Neural progenitor cell (in vitro differentiated cells): ENCODE data around the gene RANBP1. TPM values are rescaled to one million over a fixed set of nuclear protein-coding genes. Genes with fewer than 3 reads are reported as not detected.

Experiments used
- DNase-seq: peaks from one replicate; pipeline ENCODE4 v3.0.0-alpha.2; 2016; ENCODE audit warnings: low spot score
- H2AFZ ChIP-seq: fragments of 200-600 bp; sonication (generic); replicated peaks from 2 replicates; pipeline ENCODE4 v1.6.1; 2016; ENCODE audit warnings: antibody characterized with exemption
- H3F3A ChIP-seq: fragments of 200-600 bp; sonication (generic); 2 replicates; pipeline ENCODE4 v1.6.1; 2016; ENCODE audit warnings: antibody characterized with exemption, low read depth
- H3K27ac ChIP-seq: fragments of 200-600 bp; sonication (generic); 2 replicates; pipeline ENCODE4 v1.5.1; 2016; ENCODE audit warnings: mild to moderate bottlenecking
- H3K27me3 ChIP-seq: fragments of 200-600 bp; sonication (generic); 2 replicates; pipeline ENCODE4 v1.6.1; 2016; ENCODE audit warnings: mild to moderate bottlenecking, moderate library complexity
- H3K36me3 ChIP-seq: fragments of 200-600 bp; sonication (generic); 2 replicates; pipeline ENCODE4 v1.5.1; 2016
- H3K4me1 ChIP-seq: fragments of 200-600 bp; sonication (generic); 2 replicates; pipeline ENCODE4 v1.6.1; 2016; ENCODE audit warnings: mixed run types
- H3K4me2 ChIP-seq: fragments of 200-600 bp; sonication (generic); 2 replicates; pipeline ENCODE4 v1.6.1; 2016
- H3K4me3 ChIP-seq: fragments of 200-600 bp; sonication (generic); 2 replicates; pipeline ENCODE4 v1.5.1; 2016
- H3K79me2 ChIP-seq: fragments of 200-600 bp; sonication (generic); 2 replicates; pipeline ENCODE4 v1.6.1; 2016; ENCODE audit warnings: low read depth
- H3K9ac ChIP-seq: fragments of 200-600 bp; sonication (generic); 2 replicates; pipeline ENCODE4 v1.6.1; 2016
- H3K9me3 ChIP-seq: fragments of 200-600 bp; sonication (generic); 2 replicates; pipeline ENCODE4 v1.5.1; 2016; ENCODE audit warnings: low read depth
- H4K20me1 ChIP-seq: fragments of 200-600 bp; sonication (generic); 2 replicates; pipeline ENCODE4 v1.6.1; 2016; ENCODE audit warnings: low read depth
- H3K27ac Mint-ChIP-seq: 3 replicates; pipeline ENCODE4 v1.8.0; 2021; ENCODE audit warnings: mixed read lengths
- H3K27me3 Mint-ChIP-seq: 2 replicates; pipeline ENCODE4 v1.8.0; 2022; ENCODE audit warnings: low read depth, mild to moderate bottlenecking, inconsistent platforms, moderate library complexity, mixed read lengths; ENCODE audit not compliant: insufficient read depth
- H3K36me3 Mint-ChIP-seq: 3 replicates; pipeline ENCODE4 v1.8.0; 2021; ENCODE audit warnings: mixed read lengths
- H3K4me1 Mint-ChIP-seq: 3 replicates; pipeline ENCODE4 v1.8.0; 2021; ENCODE audit warnings: mixed read lengths
- H3K4me3 Mint-ChIP-seq: 3 replicates; pipeline ENCODE4 v1.8.0; 2021; ENCODE audit warnings: mild to moderate bottlenecking, moderate library complexity, mixed read lengths
- H3K9me3 Mint-ChIP-seq: 3 replicates; pipeline ENCODE4 v1.8.0; 2020; ENCODE audit warnings: mixed read lengths
- CTCF ChIP-seq: fragments of 200-600 bp; sonication (generic); IDR thresholded peaks from 2 replicates; pipeline ENCODE4 v1.5.1; 2017; ENCODE audit warnings: antibody characterized with exemption, mild to moderate bottlenecking
- EZH2 ChIP-seq: fragments of 200-600 bp; sonication (generic); IDR thresholded peaks from 2 replicates; pipeline ENCODE4 v1.6.1; 2017; ENCODE audit warnings: antibody characterized with exemption, mild to moderate bottlenecking, moderate library complexity
- EZH2phosphoT487 ChIP-seq: fragments of 200-600 bp; sonication (generic); IDR thresholded peaks from 2 replicates; pipeline ENCODE4 v1.6.1; 2017; ENCODE audit warnings: antibody characterized with exemption
- total RNA-seq: library from RNA; depleted of rRNA; stranded (reverse); fragments of >200 nt; gene quantifications from 2 replicates; pipeline ENCODE4 v1.2.3, GENCODE V29; 2015; ENCODE audit warnings: low replicate concordance

The RANBP1 gene
- total RNA-seq, 1 donor from 2014 or later, result 918 TPM

- no peaks in the 10 kb centered on the region for H3K4me1 ChIP-seq
- peaks cover 85% of the 10 kb centered on the region for H4K20me1 ChIP-seq
- no peaks in the 10 kb centered on the region for H3K4me1 Mint-ChIP-seq
- TF ChIP-seq EZH2phosphoT487 (no peak), EZH2 (no peak)
- H3K4me3 ChIP-seq, result no peak overlapping the region
- H3K9me3 ChIP-seq, result no peaks in the 10 kb centered on the region
- no peaks in the 10 kb centered on the region for H3K9me3 Mint-ChIP-seq
- no peak overlapping the region for H3K9ac ChIP-seq
- no peak overlapping the region for H3K27ac ChIP-seq
- H2AFZ ChIP-seq, result no peak overlapping the region
- peaks cover 25% of the 10 kb centered on the region for H3K36me3 ChIP-seq
- H3K27ac Mint-ChIP-seq, result no peak overlapping the region
- H3K79me2 ChIP-seq, result peaks cover 78% of the 10 kb centered on the region
- no peak overlapping the region for H3K4me2 ChIP-seq
- H3K4me3 Mint-ChIP-seq, result no peak overlapping the region
- peaks cover 2% of the 10 kb centered on the region for H3K27me3 Mint-ChIP-seq
- H3F3A ChIP-seq, result peaks cover 3% of the 10 kb centered on the region
- peaks cover 44% of the 10 kb centered on the region for H3K36me3 Mint-ChIP-seq
- H3K27me3 ChIP-seq, result no peaks in the 10 kb centered on the region
- DNase-seq, result no peak
Measured at GRCh38 chr22:20101638-20102037, 14.3 kb upstream of the RANBP1 start.

- no peak overlapping the region for H3K27ac Mint-ChIP-seq
- H3K9me3 ChIP-seq, result no peaks in the 10 kb centered on the region
- DNase-seq, result no peak
- no peak for TF ChIP-seq EZH2phosphoT487
- no peak for TF ChIP-seq CTCF
- TF ChIP-seq EZH2, result no peak
- H3K27ac ChIP-seq, result no peak overlapping the region
- no peak overlapping the region for H3K4me3 Mint-ChIP-seq
- H4K20me1 ChIP-seq, result peaks cover 82% of the 10 kb centered on the region
- H3K4me2 ChIP-seq, result no peak overlapping the region
- no peak overlapping the region for H2AFZ ChIP-seq
- H3K9me3 Mint-ChIP-seq, result no peaks in the 10 kb centered on the region
- H3K4me1 ChIP-seq, result no peaks in the 10 kb centered on the region
- peaks cover 72% of the 10 kb centered on the region for H3K79me2 ChIP-seq
- H3K36me3 ChIP-seq, result peaks cover 18% of the 10 kb centered on the region
- peaks cover 37% of the 10 kb centered on the region for H3K36me3 Mint-ChIP-seq
- no peak overlapping the region for H3K9ac ChIP-seq
- no peaks in the 10 kb centered on the region for H3K4me1 Mint-ChIP-seq
- H3F3A ChIP-seq, result peaks cover 3% of the 10 kb centered on the region
- peaks cover 2% of the 10 kb centered on the region for H3K27me3 Mint-ChIP-seq
- no peaks in the 10 kb centered on the region for H3K27me3 ChIP-seq
- no peak overlapping the region for H3K4me3 ChIP-seq
Measured at GRCh38 chr22:20102203-20102780, 13.6 kb upstream of the RANBP1 start.

GRCh38 chr22:20105456-20106204, 10.3 kb upstream of the RANBP1 start:
- H3F3A ChIP-seq, result peaks cover 22% of the 10 kb centered on the region
- peaks cover 23% of the 10 kb centered on the region for H3K36me3 Mint-ChIP-seq
- no peak overlapping the region for H2AFZ ChIP-seq
- H3K4me1 ChIP-seq, result no peaks in the 10 kb centered on the region
- DNase-seq, result no peak
- no peaks in the 10 kb centered on the region for H3K27me3 ChIP-seq
- no peak overlapping the region for H3K27ac Mint-ChIP-seq
- H3K27me3 Mint-ChIP-seq, result peaks cover 6% of the 10 kb centered on the region
- no peaks in the 10 kb centered on the region for H3K9me3 ChIP-seq
- H3K4me1 Mint-ChIP-seq, result no peaks in the 10 kb centered on the region
- peaks cover 8% of the 10 kb centered on the region for H3K36me3 ChIP-seq
- H3K9me3 Mint-ChIP-seq, result no peaks in the 10 kb centered on the region
- peaks cover 42% of the 10 kb centered on the region for H3K79me2 ChIP-seq
- no peak overlapping the region for H3K9ac ChIP-seq
- no peak overlapping the region for H3K4me3 ChIP-seq
- H4K20me1 ChIP-seq, result peaks cover 66% of the 10 kb centered on the region
- no peak overlapping the region for H3K4me3 Mint-ChIP-seq
- H3K4me2 ChIP-seq, result no peak overlapping the region
- TF ChIP-seq CTCF (no peak), EZH2phosphoT487 (no peak), EZH2 (no peak)
- no peak overlapping the region for H3K27ac ChIP-seq
